Measurements from ENCODE around the gene SDHA. TPM values are rescaled to one million over a fixed set of nuclear protein-coding genes. Genes with fewer than 3 reads are reported as not detected.

SDHA gene
- total and polyA plus RNA-seq, 2 of the 8 experiments (the other 6 are each of a cell fraction or from before 2014, with no cell fraction given): 59.7 to 87.3 TPM

- Histone ChIP-seq H3K36me3 (ENCODE audit: control insufficient read depth in 2 of 4, insufficient read depth in 4 of 4, low read length in 3 of 4) (peaks cover 2 to 16% (median 10%) of the 10 kb centered on the region in 4 experiments), H2BK5ac (ENCODE audit: low read depth, low read length) (no peak overlapping the region), H3K9ac (replicated peaks in 1 of 4; ENCODE audit: extremely low read depth in 1 of 4, low read depth in 3 of 4, low read length in 3 of 4) (no peak overlapping the region), H2BK15ac (ENCODE audit: low read length) (no peak overlapping the region), H3K79me1 (ENCODE audit: low read depth, low read length) (no peaks in the 10 kb centered on the region; the same call in 1 of the 2 replicates), H3K23ac (ENCODE audit: insufficient read length) (no peak overlapping the region), H3K14ac (ENCODE audit: insufficient read length) (no peak overlapping the region), H3K4me3 (ENCODE audit: extremely low read depth in 1 of 4, insufficient read depth in 2 of 4, low read depth in 3 of 4, low read length in 4 of 4) (no peak overlapping the region), H2BK20ac (ENCODE audit: low read length) (no peak overlapping the region), H2BK120ac (replicated peaks; ENCODE audit: low read depth, low read length) (no peak overlapping the region), H3K4me1 (replicated peaks in 1 of 4; ENCODE audit: control insufficient read depth in 3 of 4, insufficient read depth in 4 of 4, low read length in 3 of 4) (no peaks in the 10 kb centered on the region), H4K8ac (ENCODE audit: extremely low read depth, insufficient read depth, low read length) (no peak overlapping the region), H3K79me2 (ENCODE audit: control insufficient read depth in 1 of 2, insufficient read depth in 2 of 2, low read length in 2 of 2) (no peaks in the 10 kb centered on the region; a peak in 1 of 4 replicates), H4K91ac (replicated peaks; ENCODE audit: insufficient read length, low read length) (no peak overlapping the region), H3K27ac (ENCODE audit: low read depth, low read length) (no peak overlapping the region), H3K4me2 (ENCODE audit: insufficient read depth in 1 of 2, low read depth in 2 of 2, low read length in 2 of 2) (no peak overlapping the region), H2BK12ac (ENCODE audit: low read depth, low read length) (no peak overlapping the region), H3K9me3 (ENCODE audit: insufficient read depth in 2 of 2, low read depth in 1 of 2, low read length in 1 of 2) (no peaks in the 10 kb centered on the region), H3K27me3 (replicated peaks in 1 of 4; ENCODE audit: control insufficient read depth in 3 of 4, extremely low read depth in 1 of 4, insufficient read depth in 3 of 4, low read length in 3 of 4) (no peaks in the 10 kb centered on the region), H3K23me2 (ENCODE audit: low read depth, low read length) (no peaks in the 10 kb centered on the region), H3K56ac (replicated peaks; ENCODE audit: insufficient read length, low read depth, low read length) (no peak overlapping the region), H3K18ac (ENCODE audit: extremely low read depth, low read length) (no peak overlapping the region), H4K20me1 (replicated peaks in 1 of 2; ENCODE audit: control insufficient read depth in 1 of 2, insufficient read depth in 2 of 2, low read length in 2 of 2) (peaks cover 3 to 13% of the 10 kb centered on the region in 2 experiments), H2AK5ac (ENCODE audit: low read depth, low read length) (no peak overlapping the region), H4K5ac (ENCODE audit: insufficient read length, low read depth, low read length) (no peak overlapping the region), H3K4ac (replicated peaks; ENCODE audit: insufficient read length, low read depth, low read length) (no peak overlapping the region), H2AFZ (ENCODE audit: low read length) (no peak overlapping the region)
- ChIA-PET CTCF (ENCODE audit: partially characterized antibody) (interaction anchor here (0.5 to 1.6 kb wide), 3 partner anchors 13 to 160 kb away, joined by 3 to 5 read pairs (median 4); no protein-coding TSS in a partner anchor), POLR2A (ENCODE audit: partially characterized antibody) (interaction anchor here (1.1 kb wide), 1 partner anchor 10 kb away, joined by 3 read pairs; the partner anchor contains the start of gene LRRC14B)
- DNase-seq (ENCODE audit: low read depth in 1 of 2, low spot score in 2 of 2): no peak
- WGBS, 2 experiments (ENCODE audit: extremely low coverage in 1 of 2, insufficient coverage in 1 of 2, insufficient read length in 1 of 2, insufficient replicate concordance in 2 of 2, low coverage in 1 of 2, low lambda C conversion rate in 2 of 2, missing lambda C conversion rate in 1 of 2): 89% methylated on average over 3 of the region's 4 CpGs; no CpG with 5 or more reads in 1 of the 2 experiments
- FAIRE-seq: no peak
- TF ChIP-seq EP300 (IDR thresholded peaks at IDR 0.05; ENCODE audit: borderline replicate concordance in 1 of 2, low read depth in 2 of 2, low read length in 2 of 2) (no peak), CBX5 (IDR thresholded peaks at IDR 0.05; ENCODE audit: low read depth, low read length) (no peak), POU5F1 (IDR thresholded peaks at IDR 0.05; ENCODE audit: low read depth, low read length) (no peak), BCL11A (IDR thresholded peaks at IDR 0.05; ENCODE audit: low read depth in 2 of 2, low read length in 2 of 2) (no peak), CTBP2 (IDR thresholded peaks at IDR 0.05; ENCODE audit: borderline replicate concordance, insufficient read depth, insufficient read length, low read length) (no peak), SIRT6 (IDR thresholded peaks at IDR 0.05; ENCODE audit: low read length) (no peak), HDAC2 (IDR thresholded peaks at IDR 0.05; ENCODE audit: borderline replicate concordance in 1 of 2, low read depth in 2 of 2, low read length in 2 of 2) (no peak), RAD21 (IDR thresholded peaks at IDR 0.05 in 1 of 2, conservative IDR thresholded peaks at IDR 0.05 in 1 of 2; ENCODE audit: low read depth in 2 of 2, low read length in 2 of 2) (no peak), GTF2F1 (IDR thresholded peaks at IDR 0.05; ENCODE audit: borderline replicate concordance, low read depth, low read length) (no peak), SP1 (IDR thresholded peaks at IDR 0.05; ENCODE audit: low read depth, low read length) (no peak), E2F6 (IDR thresholded peaks at IDR 0.05) (no peak), CHD2 (IDR thresholded peaks at IDR 0.05; ENCODE audit: low read length) (no peak)
Measured at GRCh38 chr5:200985-201384, 17.1 kb upstream of the SDHA start.
